GM12878 (cell line): ENCODE data around the gene MAST2.

Experiments used
- ETV6 ChIP-seq, 2 experiments: fragments of 450-650 bp in 1 of 2; IDR thresholded peaks in 1 of 2; conservative IDR thresholded peaks in 1 of 2; 2 replicates each; pipeline ENCODE4 v1.6.1; 2014; ENCODE audit warnings: antibody characterized with exemption in 1 of 2, borderline replicate concordance in 1 of 2, low read depth in 1 of 2, mild to moderate bottlenecking in 1 of 2, moderate library complexity in 1 of 2
- EZH2 ChIP-seq: IDR thresholded peaks from 2 replicates; pipeline ENCODE4 v1.6.1; 2012; ENCODE audit warnings: low read depth, mild to moderate bottlenecking, control low read depth, inconsistent platforms, low read length, borderline replicate concordance; ENCODE audit not compliant: control insufficient read depth
- MXI1 ChIP-seq: fragments of 150-350 bp; IDR thresholded peaks from 2 replicates; pipeline ENCODE4 v1.6.1; 2011; ENCODE audit warnings: low read depth, mild to moderate bottlenecking, inconsistent platforms, low read length, improper control_type of control experiment
- TF ChIP-seq, protein P1 (sequence below), 3 experiments: IDR thresholded peaks in 2 of 3; conservative IDR thresholded peaks in 1 of 3; 2 replicates each; pipeline ENCODE4 v1.5.1; 2011; ENCODE audit warnings: low read depth in 3 of 3, low read length in 3 of 3, mild to moderate bottlenecking in 3 of 3, control low read depth in 2 of 3, moderate library complexity in 2 of 3, inconsistent platforms in 1 of 3, mixed read lengths in 1 of 3; ENCODE audit not compliant: control insufficient read depth in 2 of 3, insufficient read depth in 1 of 3; ENCODE audit errors: extremely low read depth in 1 of 3

DNA sequence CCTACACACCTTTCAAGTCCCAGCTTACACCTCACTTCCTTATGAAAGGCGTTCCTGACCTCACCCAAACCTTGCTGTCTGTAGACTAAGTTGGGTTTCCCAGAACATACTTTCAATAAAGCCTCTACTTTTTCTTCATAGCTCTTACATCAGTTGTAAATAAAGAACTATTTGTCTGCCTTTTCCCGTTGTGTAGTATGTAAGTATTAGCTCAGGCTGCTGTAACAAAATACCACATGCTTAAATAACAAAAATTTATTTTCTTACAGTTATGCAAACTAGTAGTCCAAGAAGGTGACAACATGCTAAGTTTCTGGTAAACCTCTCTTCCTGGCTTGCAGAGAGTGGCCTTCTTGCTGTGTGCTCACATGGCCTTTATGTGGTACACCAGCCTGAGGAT lies 86.7 kb downstream of the MAST2 start:
- TF ChIP-seq MXI1 (no peak), ETV6 (conservative IDR thresholded peaks at IDR 0.05 in 1 of 2, IDR thresholded peaks at IDR 0.05 in 1 of 2; ENCODE audit: borderline replicate concordance in 1 of 2, low read depth in 1 of 2) (no peak), EZH2 (no peak)
- TF ChIP-seq, protein P1, sequence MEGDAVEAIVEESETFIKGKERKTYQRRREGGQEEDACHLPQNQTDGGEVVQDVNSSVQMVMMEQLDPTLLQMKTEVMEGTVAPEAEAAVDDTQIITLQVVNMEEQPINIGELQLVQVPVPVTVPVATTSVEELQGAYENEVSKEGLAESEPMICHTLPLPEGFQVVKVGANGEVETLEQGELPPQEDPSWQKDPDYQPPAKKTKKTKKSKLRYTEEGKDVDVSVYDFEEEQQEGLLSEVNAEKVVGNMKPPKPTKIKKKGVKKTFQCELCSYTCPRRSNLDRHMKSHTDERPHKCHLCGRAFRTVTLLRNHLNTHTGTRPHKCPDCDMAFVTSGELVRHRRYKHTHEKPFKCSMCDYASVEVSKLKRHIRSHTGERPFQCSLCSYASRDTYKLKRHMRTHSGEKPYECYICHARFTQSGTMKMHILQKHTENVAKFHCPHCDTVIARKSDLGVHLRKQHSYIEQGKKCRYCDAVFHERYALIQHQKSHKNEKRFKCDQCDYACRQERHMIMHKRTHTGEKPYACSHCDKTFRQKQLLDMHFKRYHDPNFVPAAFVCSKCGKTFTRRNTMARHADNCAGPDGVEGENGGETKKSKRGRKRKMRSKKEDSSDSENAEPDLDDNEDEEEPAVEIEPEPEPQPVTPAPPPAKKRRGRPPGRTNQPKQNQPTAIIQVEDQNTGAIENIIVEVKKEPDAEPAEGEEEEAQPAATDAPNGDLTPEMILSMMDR (IDR thresholded peaks at IDR 0.05 in 2 of 3, conservative IDR thresholded peaks at IDR 0.05 in 1 of 3; ENCODE audit: control insufficient read depth in 2 of 3, extremely low read depth in 1 of 3, insufficient read depth in 1 of 3, low read depth in 3 of 3, low read length in 3 of 3) = no peak
